Thyroid gland (tissue), 4 donors: Measurements from ENCODE around the gene TPPP2.

Experiments used
- POLR2A ChIP-seq, 2 donors: fragments of 450-650 bp; IDR thresholded peaks; one replicate each; pipeline ENCODE4 v1.6.1; 2017; ENCODE audit warnings: antibody characterized with exemption in 2 of 2, mild to moderate bottlenecking in 2 of 2, moderate library complexity in 1 of 2
- TF ChIP-seq, protein P1 (sequence below), 6 experiments: fragments of 200-600 bp in 3 of 6; fragments of 450-650 bp in 3 of 6; sonication (generic) in 3 of 6; IDR thresholded peaks; one replicate each; pipeline ENCODE4 v1.5.1; 2016 to 2019; ENCODE audit warnings: antibody characterized with exemption in 6 of 6, mild to moderate bottlenecking in 2 of 6, inconsistent platforms in 1 of 6, moderate library complexity in 1 of 6

DNA sequence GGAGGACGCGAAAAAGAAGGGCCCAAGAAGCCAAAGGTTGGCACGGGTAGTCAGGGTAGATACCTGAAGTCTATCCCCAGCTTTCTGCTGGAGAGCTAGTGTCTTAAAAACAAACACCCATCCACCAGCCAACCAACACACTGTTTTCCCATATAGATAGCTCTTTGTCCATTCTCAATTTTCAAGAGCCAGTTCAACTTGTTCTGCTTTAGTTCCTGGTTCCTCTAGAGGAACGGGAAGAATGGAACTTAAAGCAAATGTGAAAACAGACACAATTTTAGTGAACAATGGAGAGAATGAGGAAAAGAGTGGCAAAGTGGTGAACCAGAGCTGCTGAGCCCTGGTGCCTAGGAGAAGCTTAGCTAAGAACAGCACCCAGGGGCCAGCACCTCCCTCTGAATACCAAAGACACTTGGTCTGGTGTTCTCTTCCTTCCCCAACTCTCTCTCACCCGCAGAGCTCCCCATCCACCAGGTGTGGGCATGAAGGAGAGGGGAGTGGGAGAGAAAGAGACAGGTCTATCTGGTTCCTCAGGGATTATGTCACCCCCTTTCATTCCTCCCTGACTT, 9.0 kb upstream of the TPPP2 start:
- TF ChIP-seq POLR2A (IDR thresholded peaks at IDR 0.05) = no peak
- TF ChIP-seq, protein P1, sequence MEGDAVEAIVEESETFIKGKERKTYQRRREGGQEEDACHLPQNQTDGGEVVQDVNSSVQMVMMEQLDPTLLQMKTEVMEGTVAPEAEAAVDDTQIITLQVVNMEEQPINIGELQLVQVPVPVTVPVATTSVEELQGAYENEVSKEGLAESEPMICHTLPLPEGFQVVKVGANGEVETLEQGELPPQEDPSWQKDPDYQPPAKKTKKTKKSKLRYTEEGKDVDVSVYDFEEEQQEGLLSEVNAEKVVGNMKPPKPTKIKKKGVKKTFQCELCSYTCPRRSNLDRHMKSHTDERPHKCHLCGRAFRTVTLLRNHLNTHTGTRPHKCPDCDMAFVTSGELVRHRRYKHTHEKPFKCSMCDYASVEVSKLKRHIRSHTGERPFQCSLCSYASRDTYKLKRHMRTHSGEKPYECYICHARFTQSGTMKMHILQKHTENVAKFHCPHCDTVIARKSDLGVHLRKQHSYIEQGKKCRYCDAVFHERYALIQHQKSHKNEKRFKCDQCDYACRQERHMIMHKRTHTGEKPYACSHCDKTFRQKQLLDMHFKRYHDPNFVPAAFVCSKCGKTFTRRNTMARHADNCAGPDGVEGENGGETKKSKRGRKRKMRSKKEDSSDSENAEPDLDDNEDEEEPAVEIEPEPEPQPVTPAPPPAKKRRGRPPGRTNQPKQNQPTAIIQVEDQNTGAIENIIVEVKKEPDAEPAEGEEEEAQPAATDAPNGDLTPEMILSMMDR (IDR thresholded peaks at IDR 0.05) = no peak
